Eye (tissue), 1 donor: ENCODE data around the gene NUDT4B.
"Not testable (repeated sequence)": the region's sequence is repeated elsewhere in the genome, so short reads cannot be mapped to it uniquely, and the experiment has no call there.

Experiments used
- DNase-seq: peaks from one replicate; pipeline ENCODE4 v3.0.0-alpha.2; 2015

NUDT4B gene

DNA sequence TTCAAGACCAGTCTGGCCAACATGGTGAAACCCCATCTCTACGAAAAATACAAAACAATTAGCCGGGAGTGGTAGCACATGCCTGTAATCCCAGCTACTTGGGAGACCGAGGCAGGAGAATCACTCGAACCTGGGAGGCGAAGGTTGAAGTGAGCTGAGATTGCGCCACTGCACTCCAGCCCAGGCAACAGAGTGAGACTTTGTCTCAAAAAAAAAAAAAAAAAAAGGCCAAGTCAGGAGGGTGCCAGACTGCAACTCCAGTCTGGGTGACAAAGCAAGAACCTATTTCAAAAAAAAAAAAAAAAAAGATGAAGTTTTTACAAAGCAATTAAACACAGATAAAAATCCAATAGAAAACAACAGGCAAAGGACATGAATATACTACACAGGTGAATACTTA, 9.9 kb upstream of the NUDT4B start:
- not testable (repeated sequence) for DNase-seq

DNA sequence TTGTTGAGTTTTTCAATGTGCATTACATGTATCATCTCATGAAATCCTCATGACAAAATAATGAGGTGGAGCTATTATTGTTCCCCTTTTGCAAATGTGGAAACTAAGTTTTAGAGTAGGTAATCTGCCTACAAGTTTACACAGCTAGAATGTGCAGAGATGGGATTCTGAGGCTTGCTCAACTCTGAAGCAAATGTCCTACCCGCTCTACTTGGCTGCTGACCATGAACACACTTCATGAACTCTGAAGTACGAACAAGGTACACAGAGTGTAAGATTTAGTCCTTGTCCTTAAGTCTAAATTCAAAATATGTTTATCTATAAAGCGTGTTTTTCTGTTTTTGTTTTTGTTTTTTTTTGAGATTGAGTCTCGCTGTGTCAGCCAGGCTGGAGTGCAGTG, 5.4 kb upstream of the NUDT4B start:
- not testable (repeated sequence) for DNase-seq

DNA sequence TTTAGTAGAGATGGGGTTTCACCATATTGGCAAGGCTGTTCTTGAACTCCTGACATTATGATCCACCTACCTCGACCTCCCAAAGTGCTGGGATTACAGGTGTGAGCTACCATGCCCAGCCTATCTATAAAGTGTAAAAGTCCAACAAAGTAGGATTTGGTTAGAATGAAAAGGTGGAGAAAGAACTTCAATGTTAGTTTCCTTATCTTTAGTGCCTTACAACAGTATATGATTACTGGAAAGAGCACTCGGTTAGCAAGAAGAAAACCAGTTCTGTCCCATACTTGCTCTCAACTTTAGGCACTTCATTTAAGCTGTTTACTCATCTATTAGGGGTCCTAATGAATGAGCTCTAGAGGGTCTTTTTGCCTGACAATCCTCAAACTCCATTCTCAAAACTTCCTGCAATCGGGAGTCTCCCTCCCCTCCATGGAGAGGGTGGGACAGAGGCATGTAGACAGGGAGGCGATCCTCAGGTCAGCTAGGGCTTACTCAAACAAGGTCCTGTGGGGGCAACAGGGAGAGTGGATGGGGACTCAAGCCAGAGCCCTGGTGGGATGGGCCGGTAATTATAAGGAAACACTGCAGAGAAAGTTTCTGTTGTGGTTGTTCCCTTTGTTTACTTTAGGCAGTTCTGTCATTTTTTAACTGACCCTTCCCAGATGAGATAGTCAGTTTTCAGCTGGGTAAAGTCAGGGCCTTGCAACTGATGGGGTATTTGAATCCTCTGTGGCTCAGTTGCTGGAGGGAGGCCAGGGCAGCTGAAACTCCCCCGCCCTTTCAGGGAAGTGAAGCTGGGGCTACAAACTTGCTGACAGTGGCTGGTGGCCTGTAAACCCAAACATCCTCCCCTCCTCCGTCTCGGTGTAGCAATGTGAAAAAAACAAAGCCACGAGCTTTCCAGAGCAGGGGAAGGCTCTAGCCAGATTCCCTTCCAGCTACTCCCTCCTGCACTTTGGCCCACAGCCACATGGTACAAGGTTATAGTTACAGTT, 4.6 kb upstream of the NUDT4B start:
- DNase-seq: not testable (repeated sequence)

DNA sequence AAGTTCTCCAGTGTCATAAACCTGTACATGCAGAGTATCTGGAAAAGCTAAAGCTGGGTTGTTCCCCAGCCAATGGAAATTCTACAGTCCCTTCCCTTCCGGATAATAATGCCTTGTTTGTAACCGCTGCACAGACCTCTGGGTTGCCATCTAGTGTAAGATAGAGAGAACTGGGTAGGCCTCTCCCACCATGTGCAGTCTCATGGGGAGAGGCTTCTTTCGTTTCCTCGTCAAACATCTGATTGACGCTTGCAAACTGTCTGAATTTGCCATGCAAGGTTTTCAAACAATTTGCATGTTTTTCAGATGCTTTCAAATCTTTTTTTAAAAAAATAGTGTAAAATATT, 734 bp downstream of the NUDT4B start:
- DNase-seq: not testable (repeated sequence)

DNA sequence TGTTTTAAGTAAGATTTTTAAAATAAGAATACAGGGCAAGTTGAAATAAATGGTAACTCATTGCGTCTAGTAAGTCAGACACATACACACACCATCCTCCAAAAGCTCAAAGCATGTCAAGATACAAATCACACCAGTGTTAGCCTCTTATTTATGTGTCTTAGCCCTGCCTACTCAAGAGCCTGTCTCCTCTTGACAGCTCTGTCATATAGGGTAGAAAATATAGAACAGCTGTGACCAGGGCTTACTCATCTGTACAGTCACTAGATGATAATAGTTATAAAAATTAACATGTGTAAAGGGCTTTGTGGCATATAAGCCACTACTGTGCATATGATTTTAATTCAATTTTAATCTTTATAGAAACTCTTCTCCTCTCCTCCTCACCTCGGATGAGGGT, 7.7 kb downstream of the NUDT4B start:
- not testable (repeated sequence) for DNase-seq

DNA sequence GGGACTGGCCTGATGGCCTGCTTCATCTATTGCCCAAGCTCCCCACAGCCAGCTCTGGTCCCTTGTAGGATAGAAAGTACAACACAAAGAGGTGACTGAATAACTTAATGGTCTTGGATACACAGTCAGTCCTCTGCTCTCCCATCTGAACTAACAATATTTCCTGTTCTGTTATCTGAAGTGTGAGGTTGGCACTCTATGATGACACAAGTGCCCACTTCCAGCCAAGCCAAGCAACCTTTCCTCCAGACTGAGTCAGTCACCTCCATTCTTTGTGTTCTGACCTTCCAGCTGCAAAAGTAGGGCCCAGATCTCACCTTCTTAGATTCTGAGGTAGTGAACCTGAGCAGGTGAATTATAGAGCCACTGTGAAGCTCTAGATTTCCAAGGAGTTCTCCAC, 8.9 kb downstream of the NUDT4B start:
- DNase-seq: not testable (repeated sequence)

DNA sequence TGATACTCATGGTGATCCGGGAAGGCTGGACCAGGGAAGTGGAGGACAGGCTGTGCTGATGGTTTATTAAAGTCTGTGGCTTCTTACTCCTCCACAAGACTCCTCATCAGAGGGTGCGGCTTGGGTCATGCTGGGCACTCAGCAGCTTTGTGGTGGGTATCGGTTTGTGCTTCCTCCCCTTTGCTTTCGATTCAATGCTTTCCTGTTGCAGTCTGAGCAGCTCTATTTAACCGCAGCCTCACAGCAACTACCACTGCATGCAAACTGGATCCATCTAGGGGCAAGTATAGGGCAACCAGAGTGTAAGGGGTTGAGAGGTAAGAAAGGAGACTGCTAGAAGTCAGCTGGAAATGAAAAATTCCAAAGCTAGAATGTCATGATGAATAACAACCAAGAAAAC, 9.8 kb downstream of the NUDT4B start:
- not testable (repeated sequence) for DNase-seq

DNA sequence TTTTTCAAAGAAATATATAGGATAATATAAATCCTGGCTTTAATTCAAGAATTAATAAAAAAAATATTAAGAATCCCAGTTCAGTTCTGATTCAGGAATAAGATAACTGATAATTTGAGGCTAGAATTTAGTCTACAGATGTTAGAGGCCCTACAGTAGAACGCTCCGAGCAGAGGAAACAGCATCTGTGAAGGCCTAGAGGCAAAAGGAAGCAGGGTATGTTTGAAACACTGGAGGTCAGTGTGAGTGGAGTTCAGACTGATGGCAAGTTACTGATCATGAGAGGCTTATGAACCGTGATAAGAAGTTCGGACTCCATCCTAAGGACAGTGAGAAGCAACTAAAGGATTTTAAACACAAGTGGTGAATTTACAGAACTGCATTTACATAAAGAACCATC, 10.4 kb downstream of the NUDT4B start:
- not testable (repeated sequence) for DNase-seq

DNA sequence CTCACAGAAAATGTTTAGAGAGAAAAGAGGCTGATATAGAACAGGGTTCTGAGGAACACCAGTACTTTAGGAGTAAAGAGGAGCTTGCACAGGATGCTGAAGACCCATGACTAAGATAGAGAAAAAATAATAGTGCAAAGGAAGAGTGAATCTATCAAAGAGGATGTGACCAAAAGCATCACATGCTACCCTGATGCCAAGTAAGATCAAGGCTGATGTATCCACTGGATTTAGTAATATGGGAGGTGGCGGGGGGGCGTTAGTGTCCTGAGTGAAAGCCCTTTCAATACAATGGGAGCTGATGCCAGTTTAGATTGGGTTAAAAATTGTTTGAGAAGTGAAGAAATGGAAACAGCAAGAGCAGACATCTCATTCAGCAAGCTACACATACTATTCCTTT, 11.2 kb downstream of the NUDT4B start:
- DNase-seq: not testable (repeated sequence)

DNA sequence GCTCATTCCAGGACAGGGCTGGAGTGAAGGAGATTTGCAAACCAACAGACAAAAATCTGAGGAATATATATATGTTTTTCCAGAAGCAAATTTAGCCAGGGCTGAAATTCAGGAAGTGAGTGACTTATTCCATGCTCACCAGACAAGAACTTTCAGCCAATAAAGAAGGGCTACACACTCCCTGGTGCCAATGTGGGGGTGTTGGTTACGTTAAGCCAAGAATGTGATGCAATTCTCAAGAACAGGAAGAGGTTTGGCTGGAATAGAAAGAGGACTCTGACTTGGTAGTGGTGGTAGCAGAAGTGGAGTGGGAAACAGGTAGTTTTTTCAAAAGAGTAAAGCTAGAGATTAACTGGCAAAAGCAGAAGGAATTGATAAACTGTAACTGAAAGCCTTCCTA, 11.6 kb downstream of the NUDT4B start:
- DNase-seq: not testable (repeated sequence)

DNA sequence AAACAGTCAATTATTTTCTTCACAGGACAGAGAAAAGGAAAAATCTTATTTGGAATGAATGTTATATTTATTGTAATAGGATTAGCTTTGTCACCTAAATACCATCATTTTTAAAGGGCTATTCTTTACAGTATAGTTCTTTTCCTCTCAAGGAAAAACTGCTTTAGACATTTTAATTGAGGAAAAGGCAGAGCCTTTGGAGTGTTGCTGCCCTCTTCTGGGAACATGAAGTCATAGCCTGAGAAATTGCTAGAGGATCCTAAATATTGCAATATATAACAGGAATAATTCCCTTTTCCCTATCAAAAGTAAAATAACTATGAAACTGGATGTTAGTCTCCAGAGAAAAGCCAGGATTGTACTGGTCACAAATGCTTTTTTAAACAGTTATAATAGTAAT, 12.8 kb downstream of the NUDT4B start:
- DNase-seq: not testable (repeated sequence)

DNA sequence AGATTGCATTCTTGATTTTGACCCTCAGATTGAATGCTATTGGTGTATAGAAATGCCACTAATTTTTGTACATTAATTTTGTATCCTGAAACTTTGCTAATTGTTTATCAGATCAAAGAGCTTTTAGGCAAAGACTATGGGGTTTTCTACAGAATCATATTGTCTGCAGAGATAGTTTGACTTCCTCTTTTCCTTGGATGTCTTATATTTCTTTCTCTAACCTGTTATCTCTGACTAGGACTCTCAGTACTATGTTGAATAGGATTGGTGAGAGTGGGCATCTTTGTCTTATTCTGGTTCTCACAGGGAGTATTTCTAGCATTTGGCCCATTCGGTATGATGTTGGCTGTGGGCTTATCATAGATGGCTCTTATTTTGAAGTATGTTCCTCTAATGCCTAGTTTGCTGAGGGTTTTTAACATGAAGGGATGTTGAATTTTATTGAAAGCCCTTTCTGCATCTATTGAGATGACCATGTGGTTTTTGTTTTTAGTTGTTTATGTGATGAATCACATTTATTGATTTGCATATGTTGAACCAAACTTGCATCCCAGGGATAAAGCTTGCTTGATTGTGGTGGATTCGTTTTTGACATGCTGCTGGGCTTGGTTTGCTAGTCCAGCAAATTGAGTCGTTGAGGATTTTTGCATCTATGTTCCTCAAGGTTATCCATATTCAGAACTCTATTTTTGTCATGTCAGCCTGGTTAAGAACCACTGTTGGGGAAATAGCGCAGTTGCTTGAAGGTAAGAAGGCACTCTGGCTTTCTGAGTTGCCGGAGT, 16.9 kb downstream of the NUDT4B start:
- DNase-seq: not testable (repeated sequence)

DNA sequence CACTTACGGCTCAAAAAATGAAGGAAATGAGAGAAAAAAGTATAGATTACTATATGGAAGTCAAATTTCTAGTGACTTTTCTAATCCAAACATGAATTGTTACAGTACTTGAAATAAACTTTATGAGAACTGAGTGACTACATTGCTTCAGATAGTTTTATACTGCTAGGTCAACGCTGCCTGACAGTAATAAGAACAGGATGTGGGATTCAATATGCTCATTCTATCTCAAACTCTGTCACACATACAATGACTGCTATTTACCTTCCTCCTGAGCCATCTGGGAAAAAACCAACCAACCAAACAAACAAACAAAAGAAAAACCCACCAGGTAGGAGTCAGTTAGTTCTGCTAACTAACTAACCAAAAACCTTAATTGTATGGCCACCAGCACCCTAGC, 20.0 kb downstream of the NUDT4B start:
- not testable (repeated sequence) for DNase-seq

DNA sequence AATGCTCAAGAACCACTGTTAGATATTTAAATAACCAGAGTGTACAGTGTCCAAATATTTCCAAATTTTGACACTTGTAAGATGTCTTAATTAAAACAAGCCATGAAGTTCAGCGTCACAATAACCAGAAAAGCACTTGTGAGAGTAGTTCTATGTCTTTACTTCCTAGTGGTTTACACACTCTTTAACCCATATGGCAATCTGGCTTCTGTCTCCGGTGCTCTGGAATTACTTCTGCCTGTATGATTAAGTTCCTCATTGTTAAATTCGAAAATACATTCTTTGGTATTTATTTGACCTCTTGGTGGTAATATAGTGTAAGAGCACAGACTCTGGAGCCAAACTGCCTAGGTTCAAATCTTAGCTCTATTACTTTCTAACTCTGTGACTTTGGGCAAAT, 20.9 kb downstream of the NUDT4B start:
- DNase-seq: not testable (repeated sequence)

DNA sequence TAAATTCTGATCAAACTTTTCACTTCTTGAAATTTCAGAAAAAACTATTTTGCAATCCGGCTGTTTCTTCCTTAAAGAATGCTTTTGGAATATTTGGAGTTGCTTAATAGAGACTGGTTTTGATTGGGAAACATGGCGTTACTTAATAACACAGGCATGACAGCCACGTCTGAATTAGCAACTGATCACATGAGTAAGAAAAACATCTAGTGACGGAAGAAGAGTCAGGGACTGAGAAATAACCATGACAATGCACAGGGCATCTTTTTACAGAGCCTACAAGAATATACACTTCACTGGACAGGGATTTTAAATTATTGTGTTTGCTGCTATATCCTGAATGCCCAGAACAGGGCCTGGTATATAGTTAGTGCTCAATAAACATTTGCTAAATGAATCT, 25.1 kb downstream of the NUDT4B start:
- DNase-seq: not testable (repeated sequence)

DNA sequence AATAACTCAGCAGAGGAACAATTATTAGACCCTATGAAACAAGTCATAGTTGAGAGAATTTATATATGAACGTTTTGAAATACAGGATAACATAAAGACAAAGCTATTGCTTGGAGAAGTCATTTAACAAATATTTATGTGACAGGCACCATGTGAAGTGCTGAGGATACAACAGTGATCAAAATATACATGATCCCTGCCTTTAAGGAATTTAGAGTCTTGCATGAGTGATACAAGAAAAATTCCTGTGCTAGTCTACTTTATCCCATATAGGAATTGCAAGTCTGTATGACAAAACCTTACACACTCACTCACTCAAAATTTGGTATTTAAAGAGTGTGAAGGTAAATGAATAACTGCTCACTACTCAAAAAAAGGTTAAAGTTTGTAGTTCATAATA, 25.5 kb downstream of the NUDT4B start:
- not testable (repeated sequence) for DNase-seq

DNA sequence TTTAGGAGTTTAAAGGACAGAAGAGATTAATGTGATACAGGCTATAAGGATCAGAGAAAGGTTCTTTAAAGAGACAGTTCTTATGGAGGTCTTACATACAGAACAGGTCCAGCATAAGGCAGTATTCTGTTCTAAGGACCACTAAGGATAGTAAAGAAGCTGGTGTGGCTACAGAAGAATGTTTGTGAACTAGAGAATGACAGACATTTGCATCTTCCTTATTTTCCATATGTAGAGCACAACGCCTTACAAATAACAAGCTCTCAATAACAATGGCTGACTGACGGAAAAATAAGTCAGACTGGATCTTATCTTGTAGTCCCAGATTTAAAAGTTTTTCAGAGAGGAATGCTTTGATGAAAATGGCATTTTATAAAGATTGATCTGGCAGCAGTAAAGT, 26.7 kb downstream of the NUDT4B start:
- not testable (repeated sequence) for DNase-seq

DNA sequence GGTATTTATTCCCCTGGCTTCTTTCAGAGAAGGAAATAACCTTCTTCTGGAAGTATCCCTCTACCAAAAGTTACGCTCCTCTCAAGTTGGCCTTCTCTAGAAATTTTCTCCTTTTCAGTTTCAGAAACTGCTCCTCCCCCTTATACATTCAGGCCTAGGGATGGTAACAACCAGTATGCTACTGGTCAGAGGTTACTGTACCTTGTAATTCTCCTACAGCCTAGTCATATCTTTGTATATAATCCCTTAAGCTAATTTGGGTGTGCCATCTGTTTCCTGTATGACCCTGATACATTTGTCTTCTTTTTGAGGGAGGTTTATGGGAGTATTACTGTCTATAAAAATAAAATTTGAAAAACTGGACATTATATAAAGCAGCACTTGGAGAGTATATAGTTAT, 29.1 kb downstream of the NUDT4B start:
- DNase-seq: not testable (repeated sequence)

DNA sequence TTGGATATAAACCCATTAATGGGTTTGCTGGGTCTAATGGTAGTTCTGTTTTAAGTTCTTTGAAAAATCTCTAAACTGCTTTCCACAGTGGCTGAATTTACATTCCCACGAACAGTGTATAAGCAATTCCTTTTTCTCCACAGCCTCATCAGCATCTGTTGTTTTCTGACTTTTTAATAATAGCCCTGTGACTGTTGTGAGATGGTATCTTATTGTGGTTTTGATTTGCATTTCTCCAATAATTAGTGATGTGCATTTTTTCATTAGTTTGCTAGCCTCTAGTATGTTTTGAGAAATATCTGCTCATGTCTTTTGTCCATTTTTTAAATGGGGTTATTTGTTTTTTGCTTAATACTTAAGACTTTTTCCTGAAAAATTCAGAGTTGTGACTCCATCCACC, 31.8 kb downstream of the NUDT4B start:
- not testable (repeated sequence) for DNase-seq

DNA sequence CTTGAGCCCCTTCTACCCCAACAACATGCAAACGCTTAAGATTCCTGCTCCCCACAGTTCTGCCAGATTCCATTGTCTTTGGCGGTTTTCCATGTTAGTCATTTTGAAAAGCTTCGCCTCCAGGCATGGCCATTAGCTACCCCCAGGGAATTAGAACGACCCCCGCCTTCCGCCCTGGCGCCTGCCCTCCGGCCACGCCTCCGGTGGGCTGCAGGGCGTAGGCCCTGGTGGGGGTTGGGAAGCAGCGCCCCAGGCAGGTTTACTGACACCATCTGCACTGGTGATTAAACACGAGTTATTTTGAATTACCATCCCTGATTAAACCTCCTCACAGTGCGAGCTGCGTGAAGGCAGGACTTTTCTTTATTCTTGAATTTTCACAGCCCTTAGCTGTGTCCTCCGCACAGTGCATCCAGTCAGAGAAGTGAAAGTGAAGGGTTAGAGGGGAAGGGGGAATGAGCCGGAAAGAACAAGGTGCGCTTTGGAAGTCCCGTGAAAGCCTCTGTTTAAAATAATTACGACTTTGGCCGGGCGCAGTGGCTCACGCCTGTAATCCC, 43.0 kb downstream of the NUDT4B start:
- DNase-seq: not testable (repeated sequence)

DNA sequence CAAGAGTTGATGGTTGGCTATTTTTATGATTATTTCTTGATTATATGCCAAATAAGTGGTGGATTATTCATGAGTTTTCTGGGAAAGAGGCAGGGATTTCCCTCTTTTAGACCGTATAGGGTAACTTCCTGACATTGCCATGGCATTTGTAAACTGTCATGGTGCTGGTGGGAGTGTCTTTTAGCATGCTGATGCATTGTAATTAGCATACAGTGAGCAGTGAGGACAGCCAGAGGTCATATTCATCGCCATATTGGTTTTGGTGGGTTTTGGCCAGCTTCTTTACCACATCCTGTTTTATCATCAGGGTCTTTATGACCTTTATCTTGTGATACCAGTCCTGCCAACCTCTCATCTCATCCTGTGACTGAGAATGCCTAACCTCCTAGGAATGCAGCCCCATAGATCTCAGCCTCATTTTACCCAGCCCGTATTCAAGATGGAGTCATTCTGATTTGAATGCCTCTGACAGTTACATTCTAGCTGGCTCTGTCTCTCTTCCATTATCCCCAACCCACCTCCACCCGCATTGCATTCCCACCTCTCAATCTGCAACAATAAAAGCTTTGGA, 45.3 kb downstream of the NUDT4B start:
- not testable (repeated sequence) for DNase-seq
